ENCODE results near the gene SCRN2.
A peak's percentile ranks its signal among the peaks of the same experiment; 100 is the strongest.

SCRN2 gene

GRCh38 chr17:47850692-47851573, 9.9 kb upstream of the SCRN2 start, which contains the start of gene SP6:
TSS of gene SP6 (minus strand) at chr17:47851163. CDS start at chr17:47848429, 2,734 bp downstream.
- ATAC-seq = peak; percentile 89
- TF ChIP-seq ARNTL (CRISPR knock-in tag; IDR thresholded peaks at IDR 0.05; ENCODE audit: borderline replicate concordance, low read depth) = no peak
- TF ChIP-seq ESRRG (CRISPR knock-in tag; IDR thresholded peaks at IDR 0.05) = no peak
- no peak for TF ChIP-seq ZNF70 (CRISPR knock-in tag; IDR thresholded peaks at IDR 0.05)
- TF ChIP-seq ISL1 (CRISPR knock-in tag; IDR thresholded peaks at IDR 0.05) = no peak
- no peak for TF ChIP-seq GLIS3 (CRISPR knock-in tag; IDR thresholded peaks at IDR 0.05)
- TF ChIP-seq TSHZ2 (CRISPR knock-in tag; IDR thresholded peaks at IDR 0.05) = no peak
- TF ChIP-seq POU6F1 (CRISPR knock-in tag; IDR thresholded peaks at IDR 0.05; ENCODE audit: borderline replicate concordance, low read depth) = no peak
- TF ChIP-seq ZNF8 (CRISPR knock-in tag; IDR thresholded peaks at IDR 0.05) = no peak

GRCh38 chr17:47850373-47850691, 9.3 kb upstream of the SCRN2 start:
- TF ChIP-seq ARNTL (CRISPR knock-in tag; IDR thresholded peaks at IDR 0.05; ENCODE audit: borderline replicate concordance, low read depth) = no peak
- no peak for TF ChIP-seq ZFP3 (CRISPR knock-in tag; IDR thresholded peaks at IDR 0.05)
- TF ChIP-seq BACH2 (CRISPR knock-in tag; IDR thresholded peaks at IDR 0.05; ENCODE audit: borderline replicate concordance) = no peak
- no peak for TF ChIP-seq RARB (CRISPR knock-in tag; IDR thresholded peaks at IDR 0.05)
- TF ChIP-seq TSHZ2 (CRISPR knock-in tag; IDR thresholded peaks at IDR 0.05) = no peak
- no peak for TF ChIP-seq ISL1 (CRISPR knock-in tag; IDR thresholded peaks at IDR 0.05)
- no peak for TF ChIP-seq POU6F1 (CRISPR knock-in tag; IDR thresholded peaks at IDR 0.05; ENCODE audit: borderline replicate concordance, low read depth)
- TF ChIP-seq TCF4 (CRISPR knock-in tag; IDR thresholded peaks at IDR 0.05; ENCODE audit: borderline replicate concordance) = no peak
- no peak for TF ChIP-seq CSDC2 (CRISPR knock-in tag; IDR thresholded peaks at IDR 0.05)
- TF ChIP-seq SNAI2 (CRISPR knock-in tag; IDR thresholded peaks at IDR 0.05) = no peak
- no peak for TF ChIP-seq ESRRG (CRISPR knock-in tag; IDR thresholded peaks at IDR 0.05)
- TF ChIP-seq ZNF70 (CRISPR knock-in tag; IDR thresholded peaks at IDR 0.05) = no peak
- TF ChIP-seq ZFP30 (CRISPR knock-in tag; IDR thresholded peaks at IDR 0.05) = no peak
- no peak for TF ChIP-seq ZC3H10 (CRISPR knock-in tag; IDR thresholded peaks at IDR 0.05)
- no peak for TF ChIP-seq OSR1 (CRISPR knock-in tag; IDR thresholded peaks at IDR 0.05)
- TF ChIP-seq PPARA (CRISPR knock-in tag; IDR thresholded peaks at IDR 0.05; ENCODE audit: borderline replicate concordance) = no peak
- TF ChIP-seq CSRNP3 (CRISPR knock-in tag; IDR thresholded peaks at IDR 0.05) = no peak
- no peak for TF ChIP-seq GLIS3 (CRISPR knock-in tag; IDR thresholded peaks at IDR 0.05)
- TF ChIP-seq PATZ1 (CRISPR knock-in tag; IDR thresholded peaks at IDR 0.05; ENCODE audit: borderline replicate concordance) = no peak
- no peak for TF ChIP-seq TOX (CRISPR knock-in tag; IDR thresholded peaks at IDR 0.05; ENCODE audit: borderline replicate concordance)
- peak; percentile 1; the same call in 2 of the 3 replicates for ATAC-seq

All from SK-N-SH treated with all-trans-retinoic acid at 6 μM for 48 hours (cell line).